Stimulated activated CD4-positive, alpha-beta T cell treated with anti-CD3 and anti-CD28 coated beads, Interleukin-1b, Interleukin-23, amount 100 ng/mL, for 24 hours (primary cell): ENCODE measurements around the gene HID1.
"Not testable (repeated sequence)": the region's sequence is repeated elsewhere in the genome, so short reads cannot be mapped to it uniquely, and the experiment has no call there.

Experiments
- DNase-seq, 4 experiments: peaks; one replicate each; pipeline ENCODE4 v3.0.0-alpha.2; 2020; ENCODE audit warnings: low read depth in 4 of 4, low spot score in 1 of 4

Gene HID1

GRCh38 chr17:74972107-74972972 lies at the start of gene HID1:
TSS of gene HID1 (minus strand) at chr17:74972759. CDS start at chr17:74972656, 103 bp downstream.
- DNase-seq = peak; percentile 55 to 69 (median 64)

- no peak for DNase-seq
These were observed 48.0 kb upstream of the HID1 start for GRCh38 chr17:75020331-75021110.

- DNase-seq = no peak
These were observed 47.2 kb upstream of the HID1 start for GRCh38 chr17:75019710-75020109.

GRCh38 chr17:75019146-75019545 lies 46.6 kb upstream of the HID1 start:
- no peak for DNase-seq

- no peak for DNase-seq
These were observed 40.6 kb upstream of the HID1 start for GRCh38 chr17:75013092-75013559.

GRCh38 chr17:75012346-75013091 lies 40.0 kb upstream of the HID1 start, which contains the start of gene MRPL58:
TSS of gene MRPL58 (plus strand) at chr17:75012670. CDS start at chr17:75012687, 17 bp downstream.
- peak; percentile 59 to 75 (median 65) for DNase-seq

GRCh38 chr17:75012096-75012345 lies 39.5 kb upstream of the HID1 start:
- DNase-seq = no peak

- no peak for DNase-seq
These were observed 39.0 kb upstream of the HID1 start for GRCh38 chr17:75011401-75012095.

- no peak for DNase-seq
These were observed 38.3 kb upstream of the HID1 start for GRCh38 chr17:75010683-75011400.

- DNase-seq = no peak
These were observed 36.7 kb upstream of the HID1 start for GRCh38 chr17:75009139-75009724.

GRCh38 chr17:75008373-75008772 lies 35.8 kb upstream of the HID1 start:
- no peak for DNase-seq

GRCh38 chr17:75006653-75007052 lies 34.1 kb upstream of the HID1 start:
- no peak for DNase-seq

GRCh38 chr17:75006084-75006483 lies 33.5 kb upstream of the HID1 start:
- not testable (repeated sequence) for DNase-seq

- DNase-seq = no peak
These were observed 32.7 kb upstream of the HID1 start for GRCh38 chr17:75005291-75005690.

- no peak for DNase-seq
These were observed 31.8 kb upstream of the HID1 start for GRCh38 chr17:75004371-75004770.

GRCh38 chr17:75003957-75004355 lies 31.4 kb upstream of the HID1 start:
- no peak for DNase-seq

- no peak for DNase-seq
These were observed 30.8 kb upstream of the HID1 start for GRCh38 chr17:75003070-75003956.

- no peak for DNase-seq
These were observed 29.6 kb upstream of the HID1 start for GRCh38 chr17:75001915-75002843.
